Measurements from ENCODE around the gene ALDH2. TPM values are rescaled to one million over a fixed set of nuclear protein-coding genes. Genes with fewer than 3 reads are reported as not detected.

The ALDH2 gene
- total and polyA plus RNA-seq, 9 of the 15 experiments (the other 6 are each of a cell fraction or from before 2014, with no cell fraction given), result 1.9 to 22.5 (median 12.2) TPM

DNA sequence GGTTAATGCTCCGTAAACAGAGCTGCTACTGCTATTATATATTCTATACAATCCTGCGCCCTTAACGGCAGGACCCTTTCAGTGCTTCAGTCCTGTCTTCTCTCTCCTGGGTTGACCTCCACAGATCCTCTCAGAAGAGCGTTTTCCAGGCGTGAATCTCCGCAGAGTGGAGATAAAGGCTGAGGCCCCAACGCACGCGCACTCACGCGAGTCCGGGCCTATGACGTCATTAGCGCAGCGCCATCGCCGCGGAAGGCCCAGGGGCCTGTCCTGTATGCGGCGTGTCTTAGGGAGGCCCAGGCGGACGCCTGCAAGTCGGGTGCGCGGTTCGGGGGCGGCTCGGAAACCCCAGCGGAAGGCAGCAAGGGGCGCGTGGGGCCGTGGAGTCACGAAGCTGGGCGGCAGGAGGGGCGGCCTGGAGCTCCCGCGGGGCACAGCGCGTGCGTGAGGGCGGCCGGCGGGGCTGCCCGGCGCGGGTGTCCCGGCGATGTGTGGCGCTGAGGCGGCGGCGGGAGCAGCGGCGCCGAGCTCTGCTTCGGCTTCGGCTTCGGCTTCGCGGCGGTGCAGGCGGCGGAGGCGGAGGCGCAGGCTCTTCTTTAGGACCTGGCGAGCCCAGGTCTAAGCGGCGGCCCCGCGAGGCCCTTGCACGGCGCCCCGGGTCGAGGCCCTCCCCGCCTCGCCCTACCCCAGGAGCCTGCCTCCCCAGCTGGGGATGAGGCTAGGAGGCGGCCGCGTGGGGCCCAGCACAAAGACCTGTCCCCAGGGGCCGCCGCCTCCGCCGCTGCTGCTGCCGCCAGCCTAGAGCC is 75.2 kb downstream of the ALDH2 start, which contains the start of gene MAPKAPK5 (continued):
- TF ChIP-seq ZFP30 (CRISPR knock-in tag; IDR thresholded peaks at IDR 0.05; ENCODE audit: borderline replicate concordance), result no peak
- no peak for TF ChIP-seq MAFF (IDR thresholded peaks at IDR 0.05; ENCODE audit: low read length)
- TF ChIP-seq, protein P1, sequence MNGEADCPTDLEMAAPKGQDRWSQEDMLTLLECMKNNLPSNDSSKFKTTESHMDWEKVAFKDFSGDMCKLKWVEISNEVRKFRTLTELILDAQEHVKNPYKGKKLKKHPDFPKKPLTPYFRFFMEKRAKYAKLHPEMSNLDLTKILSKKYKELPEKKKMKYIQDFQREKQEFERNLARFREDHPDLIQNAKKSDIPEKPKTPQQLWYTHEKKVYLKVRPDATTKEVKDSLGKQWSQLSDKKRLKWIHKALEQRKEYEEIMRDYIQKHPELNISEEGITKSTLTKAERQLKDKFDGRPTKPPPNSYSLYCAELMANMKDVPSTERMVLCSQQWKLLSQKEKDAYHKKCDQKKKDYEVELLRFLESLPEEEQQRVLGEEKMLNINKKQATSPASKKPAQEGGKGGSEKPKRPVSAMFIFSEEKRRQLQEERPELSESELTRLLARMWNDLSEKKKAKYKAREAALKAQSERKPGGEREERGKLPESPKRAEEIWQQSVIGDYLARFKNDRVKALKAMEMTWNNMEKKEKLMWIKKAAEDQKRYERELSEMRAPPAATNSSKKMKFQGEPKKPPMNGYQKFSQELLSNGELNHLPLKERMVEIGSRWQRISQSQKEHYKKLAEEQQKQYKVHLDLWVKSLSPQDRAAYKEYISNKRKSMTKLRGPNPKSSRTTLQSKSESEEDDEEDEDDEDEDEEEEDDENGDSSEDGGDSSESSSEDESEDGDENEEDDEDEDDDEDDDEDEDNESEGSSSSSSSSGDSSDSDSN (IDR thresholded peaks at IDR 0.05; ENCODE audit: borderline replicate concordance in 1 of 2, low read depth in 2 of 2, low read length in 2 of 2), result peak; percentile 32 to 70; a peak in 3 of 4 replicates
- TF ChIP-seq, protein P2, sequence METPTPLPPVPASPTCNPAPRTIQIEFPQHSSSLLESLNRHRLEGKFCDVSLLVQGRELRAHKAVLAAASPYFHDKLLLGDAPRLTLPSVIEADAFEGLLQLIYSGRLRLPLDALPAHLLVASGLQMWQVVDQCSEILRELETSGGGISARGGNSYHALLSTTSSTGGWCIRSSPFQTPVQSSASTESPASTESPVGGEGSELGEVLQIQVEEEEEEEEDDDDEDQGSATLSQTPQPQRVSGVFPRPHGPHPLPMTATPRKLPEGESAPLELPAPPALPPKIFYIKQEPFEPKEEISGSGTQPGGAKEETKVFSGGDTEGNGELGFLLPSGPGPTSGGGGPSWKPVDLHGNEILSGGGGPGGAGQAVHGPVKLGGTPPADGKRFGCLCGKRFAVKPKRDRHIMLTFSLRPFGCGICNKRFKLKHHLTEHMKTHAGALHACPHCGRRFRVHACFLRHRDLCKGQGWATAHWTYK (CRISPR knock-in tag; IDR thresholded peaks at IDR 0.05), result peak; percentile 74; the same call in 1 of the 2 replicates
- 0 out of 2 replicates have a peak, but pooled peaks have one; percentile 29 for TF ChIP-seq FOXJ2 (tag; IDR thresholded peaks at IDR 0.05)
- no peak; the same call in 1 of the 2 replicates for TF ChIP-seq HDAC2 (IDR thresholded peaks at IDR 0.05)
- TF ChIP-seq, protein P3, sequence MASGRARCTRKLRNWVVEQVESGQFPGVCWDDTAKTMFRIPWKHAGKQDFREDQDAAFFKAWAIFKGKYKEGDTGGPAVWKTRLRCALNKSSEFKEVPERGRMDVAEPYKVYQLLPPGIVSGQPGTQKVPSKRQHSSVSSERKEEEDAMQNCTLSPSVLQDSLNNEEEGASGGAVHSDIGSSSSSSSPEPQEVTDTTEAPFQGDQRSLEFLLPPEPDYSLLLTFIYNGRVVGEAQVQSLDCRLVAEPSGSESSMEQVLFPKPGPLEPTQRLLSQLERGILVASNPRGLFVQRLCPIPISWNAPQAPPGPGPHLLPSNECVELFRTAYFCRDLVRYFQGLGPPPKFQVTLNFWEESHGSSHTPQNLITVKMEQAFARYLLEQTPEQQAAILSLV (tag; IDR thresholded peaks at IDR 0.05), result no peak
- TF ChIP-seq, protein P4, sequence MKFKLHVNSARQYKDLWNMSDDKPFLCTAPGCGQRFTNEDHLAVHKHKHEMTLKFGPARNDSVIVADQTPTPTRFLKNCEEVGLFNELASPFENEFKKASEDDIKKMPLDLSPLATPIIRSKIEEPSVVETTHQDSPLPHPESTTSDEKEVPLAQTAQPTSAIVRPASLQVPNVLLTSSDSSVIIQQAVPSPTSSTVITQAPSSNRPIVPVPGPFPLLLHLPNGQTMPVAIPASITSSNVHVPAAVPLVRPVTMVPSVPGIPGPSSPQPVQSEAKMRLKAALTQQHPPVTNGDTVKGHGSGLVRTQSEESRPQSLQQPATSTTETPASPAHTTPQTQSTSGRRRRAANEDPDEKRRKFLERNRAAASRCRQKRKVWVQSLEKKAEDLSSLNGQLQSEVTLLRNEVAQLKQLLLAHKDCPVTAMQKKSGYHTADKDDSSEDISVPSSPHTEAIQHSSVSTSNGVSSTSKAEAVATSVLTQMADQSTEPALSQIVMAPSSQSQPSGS (CRISPR knock-in tag; IDR thresholded peaks at IDR 0.05), result peak; percentile 94; the same call in 1 of the 2 replicates
- TF ChIP-seq, protein P5, sequence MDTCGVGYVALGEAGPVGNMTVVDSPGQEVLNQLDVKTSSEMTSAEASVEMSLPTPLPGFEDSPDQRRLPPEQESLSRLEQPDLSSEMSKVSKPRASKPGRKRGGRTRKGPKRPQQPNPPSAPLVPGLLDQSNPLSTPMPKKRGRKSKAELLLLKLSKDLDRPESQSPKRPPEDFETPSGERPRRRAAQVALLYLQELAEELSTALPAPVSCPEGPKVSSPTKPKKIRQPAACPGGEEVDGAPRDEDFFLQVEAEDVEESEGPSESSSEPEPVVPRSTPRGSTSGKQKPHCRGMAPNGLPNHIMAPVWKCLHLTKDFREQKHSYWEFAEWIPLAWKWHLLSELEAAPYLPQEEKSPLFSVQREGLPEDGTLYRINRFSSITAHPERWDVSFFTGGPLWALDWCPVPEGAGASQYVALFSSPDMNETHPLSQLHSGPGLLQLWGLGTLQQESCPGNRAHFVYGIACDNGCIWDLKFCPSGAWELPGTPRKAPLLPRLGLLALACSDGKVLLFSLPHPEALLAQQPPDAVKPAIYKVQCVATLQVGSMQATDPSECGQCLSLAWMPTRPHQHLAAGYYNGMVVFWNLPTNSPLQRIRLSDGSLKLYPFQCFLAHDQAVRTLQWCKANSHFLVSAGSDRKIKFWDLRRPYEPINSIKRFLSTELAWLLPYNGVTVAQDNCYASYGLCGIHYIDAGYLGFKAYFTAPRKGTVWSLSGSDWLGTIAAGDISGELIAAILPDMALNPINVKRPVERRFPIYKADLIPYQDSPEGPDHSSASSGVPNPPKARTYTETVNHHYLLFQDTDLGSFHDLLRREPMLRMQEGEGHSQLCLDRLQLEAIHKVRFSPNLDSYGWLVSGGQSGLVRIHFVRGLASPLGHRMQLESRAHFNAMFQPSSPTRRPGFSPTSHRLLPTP (IDR thresholded peaks at IDR 0.05; ENCODE audit: borderline replicate concordance, extremely low read depth, insufficient read length), result no peak
- TF ChIP-seq, protein P6, sequence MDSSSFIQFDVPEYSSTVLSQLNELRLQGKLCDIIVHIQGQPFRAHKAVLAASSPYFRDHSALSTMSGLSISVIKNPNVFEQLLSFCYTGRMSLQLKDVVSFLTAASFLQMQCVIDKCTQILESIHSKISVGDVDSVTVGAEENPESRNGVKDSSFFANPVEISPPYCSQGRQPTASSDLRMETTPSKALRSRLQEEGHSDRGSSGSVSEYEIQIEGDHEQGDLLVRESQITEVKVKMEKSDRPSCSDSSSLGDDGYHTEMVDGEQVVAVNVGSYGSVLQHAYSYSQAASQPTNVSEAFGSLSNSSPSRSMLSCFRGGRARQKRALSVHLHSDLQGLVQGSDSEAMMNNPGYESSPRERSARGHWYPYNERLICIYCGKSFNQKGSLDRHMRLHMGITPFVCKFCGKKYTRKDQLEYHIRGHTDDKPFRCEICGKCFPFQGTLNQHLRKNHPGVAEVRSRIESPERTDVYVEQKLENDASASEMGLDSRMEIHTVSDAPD (CRISPR knock-in tag; IDR thresholded peaks at IDR 0.05), result no peak
- TF ChIP-seq XRCC4 (IDR thresholded peaks at IDR 0.05; ENCODE audit: extremely low read depth, insufficient read depth, insufficient read length), result no peak
- no peak for TF ChIP-seq ZNF324 (CRISPR knock-in tag; IDR thresholded peaks at IDR 0.05)
- TF ChIP-seq ZKSCAN8 (CRISPR knock-in tag; IDR thresholded peaks at IDR 0.05), result no peak
- no peak for TF ChIP-seq RAD21 (CRISPR knock-in tag; conservative IDR thresholded peaks at IDR 0.05 in 1 of 2, IDR thresholded peaks at IDR 0.05 in 1 of 2)
- no peak for TF ChIP-seq EWSR1 (IDR thresholded peaks at IDR 0.05; ENCODE audit: borderline replicate concordance, low read depth, partially characterized antibody)

All from K562 (cell line).